GM23338 (cell line): ENCODE data around the gene IMP3.

ENCODE experiments used
- EZH2phosphoT487 ChIP-seq: fragments of 200-600 bp; sonication (generic); IDR thresholded peaks from one replicate; pipeline ENCODE4 v1.8.1; 2018; ENCODE audit warnings: antibody characterized with exemption; ENCODE audit not compliant: unreplicated experiment
- TF ChIP-seq, protein P1 (sequence below), 2 experiments: fragments of 200-600 bp in 1 of 2; sonication (generic) in 1 of 2; conservative IDR thresholded peaks; 2 replicates each; pipeline versions ENCODE4 v1.5.1 to v1.6.1; 2016 to 2017; ENCODE audit warnings: antibody characterized with exemption in 2 of 2, low read depth in 2 of 2, mild to moderate bottlenecking in 2 of 2, moderate library complexity in 1 of 2

DNA sequence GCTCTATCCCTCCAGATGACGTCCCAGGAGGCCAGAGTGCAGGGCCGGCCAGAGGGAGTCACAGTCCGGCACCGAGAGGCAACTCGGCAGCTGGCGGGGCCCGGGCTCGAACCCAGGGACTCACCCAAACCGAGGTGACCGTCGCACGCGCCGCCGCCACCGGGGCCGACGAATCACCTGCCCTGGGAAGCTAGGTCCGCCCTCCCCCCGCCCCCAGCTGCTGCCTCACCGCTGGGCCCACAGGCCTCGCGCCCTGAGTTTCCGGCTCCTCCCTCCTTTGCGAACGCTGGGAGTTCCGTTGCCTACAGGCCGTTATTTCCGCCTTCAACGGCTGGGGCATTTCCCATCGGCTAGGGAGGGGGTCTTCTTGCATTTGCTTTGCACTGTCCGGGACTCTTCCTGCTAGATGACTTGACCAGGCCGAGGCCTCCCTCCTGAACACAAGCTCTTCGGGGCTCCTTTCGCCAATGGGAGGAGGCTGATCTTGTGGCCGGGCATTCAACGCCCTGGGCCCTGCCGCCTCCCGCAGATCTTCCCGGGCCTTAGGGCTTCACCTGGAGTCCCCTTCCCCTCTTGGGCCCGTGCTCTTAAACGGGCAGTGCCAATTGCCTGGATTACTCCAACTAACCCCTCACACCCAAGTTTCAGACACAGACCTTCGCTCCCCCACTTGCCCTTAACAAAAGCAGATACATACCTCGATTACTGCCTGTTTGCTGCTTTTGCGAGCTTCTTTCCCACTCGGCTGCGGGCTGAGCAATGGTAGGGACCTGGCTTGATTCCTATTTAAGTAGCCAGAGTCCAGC lies 14.3 kb downstream of the IMP3 start, which contains the start of gene SNUPN:
- TF ChIP-seq, protein P1, sequence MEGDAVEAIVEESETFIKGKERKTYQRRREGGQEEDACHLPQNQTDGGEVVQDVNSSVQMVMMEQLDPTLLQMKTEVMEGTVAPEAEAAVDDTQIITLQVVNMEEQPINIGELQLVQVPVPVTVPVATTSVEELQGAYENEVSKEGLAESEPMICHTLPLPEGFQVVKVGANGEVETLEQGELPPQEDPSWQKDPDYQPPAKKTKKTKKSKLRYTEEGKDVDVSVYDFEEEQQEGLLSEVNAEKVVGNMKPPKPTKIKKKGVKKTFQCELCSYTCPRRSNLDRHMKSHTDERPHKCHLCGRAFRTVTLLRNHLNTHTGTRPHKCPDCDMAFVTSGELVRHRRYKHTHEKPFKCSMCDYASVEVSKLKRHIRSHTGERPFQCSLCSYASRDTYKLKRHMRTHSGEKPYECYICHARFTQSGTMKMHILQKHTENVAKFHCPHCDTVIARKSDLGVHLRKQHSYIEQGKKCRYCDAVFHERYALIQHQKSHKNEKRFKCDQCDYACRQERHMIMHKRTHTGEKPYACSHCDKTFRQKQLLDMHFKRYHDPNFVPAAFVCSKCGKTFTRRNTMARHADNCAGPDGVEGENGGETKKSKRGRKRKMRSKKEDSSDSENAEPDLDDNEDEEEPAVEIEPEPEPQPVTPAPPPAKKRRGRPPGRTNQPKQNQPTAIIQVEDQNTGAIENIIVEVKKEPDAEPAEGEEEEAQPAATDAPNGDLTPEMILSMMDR (conservative IDR thresholded peaks at IDR 0.05; ENCODE audit: low read depth in 2 of 2) = no peak
- no peak for TF ChIP-seq EZH2phosphoT487
